Superior temporal gyrus (tissue), 1 donor: Measurements from ENCODE around the gene CAMSAP3.
"Not testable (repeated sequence)": the region's sequence is repeated elsewhere in the genome, so short reads cannot be mapped to it uniquely, and the experiment has no call there.

ENCODE experiments used
- DNase-seq: peaks from one replicate; pipeline ENCODE4 v3.0.0-alpha.2; 2016; ENCODE audit errors: extremely low spot score

The CAMSAP3 gene

DNA sequence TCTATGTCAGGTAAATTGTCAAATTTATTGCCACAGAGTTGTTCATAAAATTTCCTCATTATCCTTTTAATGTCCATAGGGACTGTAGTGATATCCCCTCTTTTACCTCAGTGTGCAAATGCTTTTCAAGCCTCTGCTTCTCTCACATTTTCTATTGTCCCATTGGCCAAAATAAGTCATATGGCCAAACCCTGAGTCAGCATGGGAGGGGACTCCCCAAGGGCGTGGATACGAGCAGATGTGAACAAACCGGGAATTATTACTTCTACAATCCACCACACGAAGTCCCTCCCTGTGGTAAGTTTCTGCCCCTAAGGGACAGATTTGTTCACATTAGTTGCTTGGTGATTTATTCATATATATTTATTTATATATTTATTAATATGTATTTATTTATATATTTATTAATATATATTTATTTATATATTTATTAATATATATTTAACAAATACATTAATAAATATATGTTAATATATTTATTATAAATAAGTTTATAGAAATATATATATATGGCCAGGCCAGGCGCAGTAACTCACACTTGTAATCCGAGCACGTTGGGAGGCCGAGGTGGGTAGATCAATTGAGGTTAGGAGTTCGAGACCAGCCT lies 20.1 kb upstream of the CAMSAP3 start:
- DNase-seq = no peak

DNA sequence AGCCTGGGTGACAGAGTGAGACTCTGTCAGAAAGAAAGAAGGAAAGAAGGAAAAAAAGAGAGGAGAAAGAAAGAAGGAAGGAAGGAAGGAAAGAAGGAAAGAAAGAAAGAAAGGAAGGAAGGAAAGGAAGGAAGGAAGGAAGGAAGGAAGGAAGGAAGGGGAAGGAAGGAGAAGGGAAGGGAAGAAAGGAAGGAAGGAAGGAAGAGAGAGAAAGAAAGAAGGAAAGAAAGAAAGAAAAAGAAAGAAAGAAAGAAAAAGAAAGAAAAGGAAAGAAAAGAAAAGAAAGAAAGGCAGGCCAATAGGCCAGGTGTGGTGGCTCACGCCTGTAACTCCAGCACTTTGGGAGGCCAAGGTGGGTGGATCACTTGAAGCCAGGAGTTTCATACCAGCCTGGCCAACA lies 18.2 kb upstream of the CAMSAP3 start:
- DNase-seq = not testable (repeated sequence)

DNA sequence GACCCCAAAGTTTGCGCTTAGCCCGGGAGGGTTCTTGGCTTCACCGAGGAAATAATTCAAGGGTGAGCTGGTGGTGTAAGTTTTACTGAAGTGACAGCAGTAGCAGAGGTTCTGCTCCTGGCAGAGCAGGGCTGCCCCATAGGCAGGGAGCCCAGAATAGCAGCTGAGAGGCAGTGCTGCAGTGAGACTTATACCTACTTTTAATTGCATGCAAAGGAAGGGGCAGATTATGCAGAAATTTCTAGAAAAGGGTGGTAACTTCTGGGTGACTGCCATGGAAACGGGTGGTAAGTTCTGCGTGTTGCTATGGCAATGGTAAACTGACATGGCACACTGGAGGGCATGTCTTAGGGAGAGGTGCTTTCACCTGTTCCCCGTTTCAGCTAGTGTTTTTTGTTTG lies 17.5 kb upstream of the CAMSAP3 start:
- DNase-seq = no peak

DNA sequence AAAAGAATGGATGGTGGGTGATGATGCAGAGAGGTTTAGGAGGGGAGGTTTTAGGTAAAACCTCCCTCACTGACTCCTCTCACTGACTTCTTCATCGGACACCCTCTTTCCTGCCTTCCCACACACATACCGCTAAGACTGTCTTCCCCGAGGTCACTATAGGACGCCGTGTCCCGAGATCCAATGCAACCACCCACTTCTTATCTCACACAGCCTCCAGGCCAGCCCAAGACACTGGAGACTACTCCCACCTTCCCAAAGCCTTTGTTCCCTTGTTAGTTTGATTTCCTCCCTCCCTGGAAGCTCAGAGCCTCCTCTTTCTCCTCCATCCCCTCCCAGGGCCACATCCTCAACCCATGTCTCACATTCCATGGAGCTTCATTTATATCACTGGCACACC lies 16.5 kb upstream of the CAMSAP3 start:
- DNase-seq = no peak

DNA sequence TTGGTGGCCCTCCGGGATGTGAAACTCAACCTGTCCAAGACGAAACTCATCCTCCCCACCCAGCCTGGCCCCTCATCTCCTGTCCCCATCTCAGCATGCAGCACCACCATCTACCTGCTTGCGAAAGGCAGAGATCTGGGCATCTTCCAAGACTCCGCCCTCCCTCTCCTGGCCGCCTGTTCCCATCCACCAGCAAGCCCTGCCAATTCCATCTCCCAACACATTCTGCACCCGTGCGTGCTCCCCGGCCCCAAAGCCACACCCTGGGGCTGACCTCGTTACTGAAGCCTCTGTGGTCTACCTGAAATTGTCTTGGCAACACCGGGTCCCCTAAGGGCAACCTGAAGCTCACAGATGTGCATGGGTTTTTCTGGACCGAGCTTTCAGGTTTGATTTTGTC lies 13.2 kb upstream of the CAMSAP3 start:
- DNase-seq = no peak

DNA sequence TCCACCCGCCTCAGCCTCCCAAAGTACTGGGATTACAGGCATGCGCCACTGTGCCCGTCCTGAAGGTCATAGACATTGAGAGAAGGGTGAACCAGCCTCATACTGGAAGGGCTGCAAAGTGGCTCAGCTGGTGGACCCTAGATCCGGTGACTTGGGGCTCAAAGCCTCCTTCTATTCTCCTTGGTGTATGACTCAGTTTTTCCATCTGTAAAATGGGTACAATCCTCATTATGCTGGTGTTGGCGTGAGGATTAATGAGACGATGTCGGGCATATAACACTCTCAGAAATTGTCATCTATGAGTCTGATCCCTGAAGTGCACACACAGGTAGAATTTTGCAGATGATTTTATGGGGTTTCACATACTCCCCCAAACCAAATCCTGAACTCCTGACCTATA lies 5.8 kb upstream of the CAMSAP3 start:
- no peak for DNase-seq

DNA sequence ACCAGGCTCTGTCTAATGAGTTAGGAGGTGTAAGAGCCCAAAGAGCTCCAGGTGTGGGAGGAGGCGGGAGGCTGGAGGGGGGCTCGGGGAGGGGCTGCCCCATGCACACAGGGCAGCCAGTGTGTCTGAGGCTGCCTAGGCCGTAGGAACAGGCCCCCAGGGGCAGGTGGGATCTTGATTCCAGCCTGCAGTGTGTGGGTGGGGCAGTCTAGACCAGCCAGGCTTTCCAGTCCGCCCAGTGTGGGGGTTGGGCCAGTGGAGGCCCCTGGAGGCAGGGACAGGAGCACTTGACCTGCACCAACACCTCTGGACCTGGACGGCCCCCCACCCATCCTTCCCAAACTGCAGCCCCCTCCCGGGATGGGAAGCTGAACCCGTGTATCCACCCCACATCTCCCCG lies 5.4 kb upstream of the CAMSAP3 start:
- no peak for DNase-seq

DNA sequence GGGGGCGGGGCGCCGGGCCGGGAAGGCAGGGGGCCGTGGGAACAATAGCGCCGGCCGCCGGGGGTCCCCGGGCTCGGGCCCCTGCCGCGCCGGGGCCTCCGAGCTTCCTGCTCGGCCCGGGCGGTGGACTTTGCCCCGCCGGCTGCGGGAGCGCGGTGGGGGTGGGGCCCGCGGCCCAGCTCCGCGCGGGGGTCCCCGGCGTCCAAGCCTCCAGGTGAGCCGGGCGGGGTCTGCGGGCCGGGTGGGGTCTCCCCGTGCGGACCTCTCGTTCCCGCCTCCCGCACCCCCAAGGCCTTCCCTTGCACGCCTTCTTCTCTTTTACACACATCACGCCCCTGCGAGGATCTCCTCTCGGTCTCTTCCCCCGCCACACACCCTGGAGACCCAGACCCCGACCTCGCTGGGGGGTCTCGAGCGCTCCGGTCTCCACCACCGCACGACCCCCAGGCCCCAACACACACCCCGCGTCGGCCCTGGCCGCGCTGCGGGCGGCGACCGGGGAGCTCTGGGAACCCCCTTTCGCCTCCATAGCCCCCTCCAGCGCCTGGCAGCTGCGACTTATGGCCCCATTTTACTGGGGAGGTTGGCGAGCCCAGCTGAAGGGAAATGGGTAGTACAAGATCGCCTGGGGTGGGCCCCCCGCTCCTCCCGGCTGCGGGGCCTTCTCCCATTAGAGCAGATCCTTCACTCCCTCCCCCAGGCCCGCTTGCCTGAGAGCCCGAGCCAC lies 711 bp downstream of the CAMSAP3 start:
- no peak for DNase-seq

GRCh38 chr19:7597689-7598088 lies 2.0 kb downstream of the CAMSAP3 start:
- no peak for DNase-seq

- no peak for DNase-seq
Observed at GRCh38 chr19:7598180-7598579, 2.5 kb downstream of the CAMSAP3 start.

DNA sequence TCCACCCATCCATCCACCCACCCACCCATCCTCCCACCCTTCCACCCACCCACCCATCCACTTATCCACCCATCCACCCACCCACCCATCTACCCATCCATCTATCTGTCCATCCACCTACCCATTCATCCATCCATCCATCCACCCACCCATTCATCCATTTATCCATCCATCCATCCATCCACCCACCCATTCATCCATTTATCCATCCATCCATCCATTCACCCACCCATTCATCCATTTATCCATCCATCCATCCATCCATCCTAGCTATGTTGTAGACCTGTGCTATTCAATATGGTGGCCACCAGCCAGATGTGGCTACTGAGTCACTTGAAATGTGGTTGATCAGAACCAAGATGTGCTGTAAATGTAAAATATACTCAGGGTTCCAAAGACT lies 5.1 kb downstream of the CAMSAP3 start:
- no peak for DNase-seq

DNA sequence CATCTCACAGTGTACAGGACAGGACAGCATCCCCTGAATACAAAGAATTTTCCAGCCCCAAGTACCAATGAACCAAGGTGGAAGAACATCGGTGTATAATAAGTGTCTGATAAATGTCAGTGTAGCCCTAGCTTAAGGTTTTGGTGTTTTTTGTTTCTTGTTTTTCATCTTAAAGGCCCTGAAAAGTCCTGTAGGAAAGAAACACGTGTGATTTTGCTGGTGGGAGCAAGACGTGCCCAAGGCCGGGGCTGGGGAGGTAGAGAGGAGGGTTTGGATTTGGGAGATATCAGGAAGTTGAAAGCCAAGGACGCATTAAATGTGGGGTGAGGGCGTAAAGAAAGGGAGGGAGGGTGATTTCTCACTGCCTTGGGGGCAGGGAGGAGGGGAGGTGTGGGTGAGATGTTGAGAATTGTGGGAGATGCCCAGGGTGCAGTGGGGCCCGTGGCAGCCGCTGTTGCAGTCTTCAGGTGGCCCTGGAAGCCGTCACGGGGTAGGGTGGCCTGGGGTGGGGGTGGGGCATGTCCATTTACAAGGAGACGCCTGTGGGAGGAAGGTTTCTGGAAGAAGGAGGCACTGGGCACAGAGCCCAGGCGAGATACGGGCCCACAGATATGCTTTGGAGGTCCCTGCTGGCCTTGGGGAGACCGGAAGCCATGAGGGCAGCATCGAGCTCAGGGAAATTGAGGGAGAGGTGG lies 6.7 kb downstream of the CAMSAP3 start:
- no peak for DNase-seq

DNA sequence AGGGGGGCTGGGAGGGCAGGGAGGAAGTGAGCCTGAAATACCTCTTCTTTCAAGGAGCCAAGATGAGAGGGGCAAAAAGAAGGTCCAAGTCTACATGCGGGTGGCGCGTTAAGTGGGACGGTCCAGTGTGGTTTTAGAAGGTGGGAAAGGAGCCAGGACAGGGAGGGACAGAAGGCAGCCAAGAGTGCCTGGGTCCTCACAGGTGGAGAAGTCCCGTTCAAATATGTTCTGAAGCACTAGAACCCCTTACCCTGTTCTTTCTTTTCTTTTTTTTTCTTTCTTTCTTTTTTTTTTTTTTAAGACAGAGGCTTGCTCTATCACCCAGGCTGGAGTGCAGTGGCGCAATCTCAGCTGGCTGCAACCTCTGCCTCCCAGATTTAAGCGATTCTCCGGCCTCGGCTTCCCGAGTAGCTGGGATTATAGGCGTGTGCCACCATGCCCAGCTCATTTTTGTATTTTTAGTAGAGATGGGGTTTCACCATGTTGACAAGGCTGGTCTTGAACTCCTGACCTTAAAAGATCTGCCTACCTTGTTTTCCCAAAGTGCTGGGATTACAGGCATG lies 7.4 kb downstream of the CAMSAP3 start:
- DNase-seq = no peak

DNA sequence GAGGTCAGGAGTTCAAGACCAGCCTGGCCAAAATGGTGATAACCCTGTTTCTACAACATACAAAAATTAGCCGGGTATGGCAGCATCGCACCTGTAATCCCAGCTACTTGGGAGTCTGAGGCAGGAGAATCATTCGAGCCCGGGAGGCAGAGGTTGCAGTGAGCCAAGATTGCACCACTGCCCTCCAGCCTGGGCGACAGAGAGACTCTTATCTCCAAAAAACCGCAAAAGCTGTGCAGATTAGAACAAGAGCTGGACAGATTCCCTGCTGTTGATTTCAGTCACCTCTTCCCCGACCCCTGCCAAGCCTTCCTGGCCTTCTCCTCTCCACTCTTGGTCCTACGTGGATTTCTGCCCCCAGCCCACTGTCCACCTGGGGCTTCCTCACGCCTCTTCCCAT lies 8.3 kb downstream of the CAMSAP3 start:
- DNase-seq = no peak

DNA sequence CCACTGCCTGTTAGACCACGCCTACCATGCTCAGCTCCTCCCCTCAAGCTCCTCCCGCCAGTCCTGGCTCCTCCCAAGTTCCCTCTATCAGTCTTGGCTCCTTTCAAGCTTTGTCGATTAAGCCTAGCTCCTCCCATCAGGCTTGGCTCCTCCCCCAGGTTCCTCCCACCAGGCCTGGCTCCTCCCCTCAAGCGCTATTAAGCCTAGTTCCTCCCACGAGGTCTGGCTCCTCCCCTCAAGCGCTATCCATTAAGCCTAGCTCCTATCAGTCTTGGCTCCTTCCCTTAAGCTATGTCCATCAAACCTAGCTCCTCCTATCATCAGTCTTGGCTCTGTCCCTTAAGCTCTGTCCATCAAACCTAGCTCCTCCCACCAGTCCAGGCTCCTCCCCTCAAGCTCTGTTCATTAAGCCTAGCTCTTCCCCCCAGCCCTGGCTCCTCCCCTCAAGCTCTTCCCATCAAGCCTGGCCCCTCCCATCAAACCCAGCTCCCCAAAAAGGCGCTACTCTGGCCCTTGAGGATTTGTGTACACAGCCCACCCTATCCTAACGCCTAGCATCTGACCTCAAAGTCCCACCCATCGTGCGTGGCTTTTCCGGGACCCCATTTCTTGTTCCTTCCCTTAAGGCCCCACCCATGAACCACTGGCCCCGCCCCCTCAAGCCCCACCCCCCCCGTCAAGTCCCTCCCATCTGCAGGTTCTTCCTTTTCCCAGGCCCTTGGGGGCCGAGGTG lies 10.0 kb downstream of the CAMSAP3 start:
- no peak for DNase-seq

- DNase-seq = no peak
Observed at GRCh38 chr19:7606289-7606688, 10.6 kb downstream of the CAMSAP3 start.

DNA sequence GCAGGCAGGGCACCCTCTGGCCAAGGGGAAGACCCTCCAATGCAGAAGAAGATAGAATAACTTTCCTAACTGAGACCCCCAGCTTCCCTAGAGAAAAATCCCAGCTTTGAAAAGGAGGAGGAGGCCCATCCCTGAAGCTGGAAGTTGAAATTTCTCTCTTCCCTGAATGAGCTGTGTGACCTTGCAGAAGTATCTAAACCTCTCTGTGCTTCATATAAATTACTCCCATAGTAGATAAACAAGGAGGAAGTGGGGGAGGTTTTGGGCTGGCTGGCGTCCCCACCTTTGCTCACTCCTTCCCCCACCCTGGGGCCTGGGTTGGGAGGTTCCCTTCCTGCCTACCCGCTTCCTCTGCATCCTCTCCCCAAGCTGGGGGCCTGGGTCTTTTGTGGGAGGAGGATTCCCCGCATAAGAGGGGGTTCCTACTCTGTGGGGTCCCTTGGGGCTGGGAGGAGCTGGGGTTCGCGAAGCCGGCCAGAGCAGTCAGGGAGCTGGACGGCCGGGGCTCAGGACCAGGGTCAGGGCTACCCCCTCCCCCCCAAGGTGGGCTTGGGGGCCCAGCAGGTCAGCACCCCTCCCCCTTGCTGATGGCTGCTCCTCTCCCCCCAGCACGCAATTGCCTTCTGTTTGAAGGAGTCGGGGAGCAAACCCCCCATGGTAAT lies 11.7 kb downstream of the CAMSAP3 start:
- DNase-seq = no peak

DNA sequence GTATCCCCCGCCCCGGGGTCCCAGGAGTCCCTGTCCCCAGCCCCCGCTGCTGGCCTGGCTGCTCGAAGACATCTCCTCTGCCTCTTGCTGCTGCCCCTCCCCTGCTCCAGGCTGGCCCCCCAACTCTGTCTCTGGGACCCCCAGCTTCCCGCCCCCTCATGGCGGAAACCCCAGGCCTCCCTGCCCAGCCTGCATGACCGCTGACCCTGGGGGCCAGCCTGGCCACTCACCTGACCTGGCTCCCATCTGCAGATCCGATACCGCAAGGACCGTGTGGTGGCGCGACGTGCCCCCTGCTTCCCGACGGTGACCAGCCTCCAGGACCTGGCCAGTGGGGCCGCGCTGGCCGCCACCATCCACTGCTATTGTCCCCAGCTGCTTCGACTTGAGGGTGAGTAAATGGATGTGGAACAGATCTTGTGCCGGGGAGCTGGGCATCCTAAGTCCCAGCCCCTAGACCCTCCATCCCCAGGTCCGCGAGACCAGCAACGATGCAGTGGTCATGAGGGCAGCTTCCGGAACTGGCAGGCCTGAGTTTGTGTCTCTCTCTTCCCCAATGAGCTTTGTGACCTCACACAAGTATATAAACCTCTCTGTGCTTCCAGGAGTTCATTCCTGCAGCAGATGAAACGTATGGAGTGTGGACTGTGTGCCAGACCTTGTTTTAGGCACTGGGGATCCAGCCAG lies 12.4 kb downstream of the CAMSAP3 start:
- DNase-seq = no peak

DNA sequence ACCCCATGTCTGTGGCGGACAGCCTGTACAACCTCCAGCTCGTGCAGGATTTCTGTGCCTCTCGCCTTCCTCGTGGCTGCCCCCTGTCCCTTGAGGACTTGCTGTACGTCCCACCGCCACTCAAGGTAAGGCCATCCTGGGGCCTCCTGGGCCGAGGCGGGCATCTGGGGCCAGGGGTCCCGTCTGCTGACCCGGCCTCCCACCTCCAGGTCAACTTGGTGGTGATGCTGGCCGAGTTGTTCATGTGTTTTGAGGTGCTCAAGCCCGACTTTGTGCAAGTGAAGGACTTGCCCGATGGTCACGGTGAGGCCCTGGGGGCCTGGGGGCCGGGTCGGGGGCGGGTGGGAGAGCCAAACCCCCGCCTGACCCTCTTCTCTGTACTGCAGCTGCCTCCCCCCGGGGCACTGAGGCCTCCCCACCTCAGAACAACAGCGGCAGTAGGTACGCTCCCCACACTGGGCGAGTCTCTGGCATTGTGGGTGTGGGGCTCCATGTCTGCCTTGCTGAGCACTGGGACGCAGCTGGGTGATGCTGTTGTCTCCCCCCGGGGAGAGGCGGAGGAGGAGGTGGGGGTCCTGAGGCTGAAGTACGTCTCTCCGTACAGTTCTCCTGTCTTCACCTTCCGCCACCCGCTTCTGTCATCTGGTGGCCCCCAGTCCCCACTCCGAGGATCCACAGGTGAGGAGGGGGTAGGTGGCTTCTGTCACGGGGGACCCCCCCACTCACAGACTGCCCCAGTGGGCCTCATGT lies 15.0 kb downstream of the CAMSAP3 start:
- no peak for DNase-seq

GRCh38 chr19:7611541-7612279 lies 16.0 kb downstream of the CAMSAP3 start:
- DNase-seq = no peak
